HepG2 (cell line): ENCODE data around the gene SLC1A4. TPM values are rescaled to one million over a fixed set of nuclear protein-coding genes. Genes with fewer than 3 reads are reported as not detected.

Experiments
- GPN1 ChIP-seq: sonication (generic); formaldehyde crosslinking; IDR thresholded peaks from 2 replicates; pipeline ENCODE4 v1.5.1; 2020; ENCODE audit warnings: missing genetic modification reagents, borderline replicate concordance
- HOXA5 ChIP-seq: sonication (generic); formaldehyde crosslinking; IDR thresholded peaks from 2 replicates; pipeline ENCODE4 v1.4.0; 2020; ENCODE audit warnings: missing genetic modification reagents
- KLF15 ChIP-seq: sonication (generic); formaldehyde crosslinking; IDR thresholded peaks from 2 replicates; pipeline ENCODE4 v1.8.1; 2023; ENCODE audit warnings: borderline replicate concordance, mild to moderate bottlenecking, inconsistent platforms, missing genetic modification reagents, mixed read lengths
- NFIB ChIP-seq: sonication (generic); formaldehyde crosslinking; IDR thresholded peaks from 2 replicates; pipeline ENCODE4 v1.9.0; 2021; ENCODE audit warnings: missing genetic modification reagents, mild to moderate bottlenecking, borderline replicate concordance
- RARA ChIP-seq: IDR thresholded peaks from 2 replicates; pipeline ENCODE4 v1.6.1; 2016; ENCODE audit warnings: missing genetic modification reagents, missing compliant biosample characterization
- SMYD3 ChIP-seq: sonication (generic); formaldehyde crosslinking; IDR thresholded peaks from 2 replicates; pipeline ENCODE4 v1.8.1; 2023; ENCODE audit warnings: mild to moderate bottlenecking, missing genetic modification reagents
- TGIF2 ChIP-seq: IDR thresholded peaks from 2 replicates; pipeline ENCODE4 v1.6.1; 2016; ENCODE audit warnings: control low read depth, missing compliant biosample characterization
- WIZ ChIP-seq: sonication (generic); formaldehyde crosslinking; IDR thresholded peaks from 2 replicates; pipeline ENCODE4 v1.5.1; 2020; ENCODE audit warnings: mild to moderate bottlenecking, missing genetic modification reagents
- ZBTB26 ChIP-seq: IDR thresholded peaks from 2 replicates; pipeline ENCODE4 v1.6.1; 2016; ENCODE audit warnings: missing compliant biosample characterization, missing genetic modification reagents, borderline replicate concordance
- ZNF205 ChIP-seq: IDR thresholded peaks from 2 replicates; pipeline ENCODE4 v1.6.1; 2018; ENCODE audit warnings: missing biosample characterization, missing genetic modification reagents
- ZNF234 ChIP-seq: sonication (generic); formaldehyde crosslinking; conservative IDR thresholded peaks from 2 replicates; pipeline ENCODE4 v1.5.1; 2020; ENCODE audit warnings: mild to moderate bottlenecking, missing genetic modification reagents
- ZNF275 ChIP-seq: sonication (generic); formaldehyde crosslinking; IDR thresholded peaks from 2 replicates; pipeline ENCODE4 v1.8.0; 2022; ENCODE audit warnings: missing genetic modification reagents, mild to moderate bottlenecking, inconsistent platforms, borderline replicate concordance
- ZNF282 ChIP-seq: fragments of 450-650 bp; IDR thresholded peaks from 2 replicates; pipeline ENCODE4 v1.6.1; 2018; ENCODE audit not compliant: partially characterized antibody
- ZNF292 ChIP-seq: sonication (generic); formaldehyde crosslinking; IDR thresholded peaks from 2 replicates; pipeline ENCODE4 v1.8.1; 2022; ENCODE audit warnings: mild to moderate bottlenecking, low read depth, missing genetic modification reagents, borderline replicate concordance
- ZNF615 ChIP-seq: sonication (generic); formaldehyde crosslinking; IDR thresholded peaks from 2 replicates; pipeline ENCODE4 v1.5.0; 2020; ENCODE audit warnings: mild to moderate bottlenecking, missing genetic modification reagents, borderline replicate concordance
- ZNF619 ChIP-seq: sonication (generic); formaldehyde crosslinking; IDR thresholded peaks from 2 replicates; pipeline ENCODE4 v1.4.0; 2020; ENCODE audit warnings: mild to moderate bottlenecking, missing genetic modification reagents
- ZNF780A ChIP-seq: sonication (generic); formaldehyde crosslinking; IDR thresholded peaks from 2 replicates; pipeline ENCODE4 v1.8.0; 2022; ENCODE audit warnings: mild to moderate bottlenecking, missing genetic modification reagents, moderate library complexity
- polyA plus RNA-seq, 8 experiments: library from polyadenylated mRNA; depleted of rRNA in 3 of 8; stranded (reverse) in 7 of 8; unstranded in 1 of 8; fragments of >200 nt; fragmentation: Illumina TruSeq in 4 of 8; extraction: Trizol in 4 of 8; gene quantifications; 2 replicates each; pipeline versions ENCODE4 v1.2.1 to v1.2.3, GENCODE V29; 2011 to 2016; ENCODE audit warnings: low read depth in 4 of 8, missing spikeins in 1 of 8, mixed read lengths in 1 of 8; ENCODE audit not compliant: insufficient read depth in 1 of 8
- total RNA-seq, 5 experiments: library from RNA; depleted of rRNA; stranded (reverse); fragments of >200 nt; fragmentation: Illumina TruSeq; extraction: Trizol; gene quantifications; 2 replicates each; pipeline ENCODE4 v1.2.3, GENCODE V29; 2016; ENCODE audit warnings: low read depth in 1 of 5
- TF ChIP-seq, protein P1 (sequence below): sonication (generic); formaldehyde crosslinking; IDR thresholded peaks from 2 replicates; pipeline ENCODE4 v1.8.1; 2023; ENCODE audit warnings: mild to moderate bottlenecking, inconsistent platforms, moderate library complexity, missing genetic modification reagents, borderline replicate concordance
- TF ChIP-seq, protein P2 (sequence below): sonication (generic); formaldehyde crosslinking; conservative IDR thresholded peaks from 2 replicates; pipeline ENCODE4 v1.8.0; 2022; ENCODE audit warnings: mild to moderate bottlenecking, moderate library complexity, missing genetic modification reagents
- TF ChIP-seq, protein P3 (sequence below): sonication (generic); formaldehyde crosslinking; IDR thresholded peaks from 2 replicates; pipeline ENCODE4 v1.4.0; 2020; ENCODE audit warnings: missing genetic modification reagents, borderline replicate concordance

The SLC1A4 gene
- total and polyA plus RNA-seq, 2 of the 13 experiments (the other 11 are each of a cell fraction or from before 2014, with no cell fraction given): 21.0 to 39.6 TPM

GRCh38 chr2:65055422-65056214 is 66.4 kb downstream of the SLC1A4 start (continued):
- TF ChIP-seq ZNF275 (peak; percentile 37; the same call in 1 of the 2 replicates), ZNF615 (CRISPR knock-in tag) (no peak), SMYD3 (CRISPR knock-in tag) (0 out of 2 replicates have a peak, but pooled peaks have one; percentile 60), ZNF619 (no peak; the same call in 1 of the 2 replicates), ZNF282 (no peak), TGIF2 (CRISPR knock-in tag) (peak; percentile 45), ZNF234 (CRISPR knock-in tag) (no peak), HOXA5 (CRISPR knock-in tag) (no peak; the same call in 1 of the 2 replicates), GPN1 (CRISPR knock-in tag) (peak; percentile 76; the same call in 1 of the 2 replicates), ZNF780A (CRISPR knock-in tag) (peak; percentile 17; the same call in 1 of the 2 replicates), ZNF292 (peak; percentile 95; the same call in 1 of the 2 replicates), WIZ (no peak), ZNF205 (CRISPR knock-in tag) (peak; percentile 49; the same call in 1 of the 2 replicates), KLF15 (CRISPR knock-in tag) (0 out of 2 replicates have a peak, but pooled peaks have one; percentile 69), ZBTB26 (no peak), RARA (CRISPR knock-in tag) (peak; percentile 18; the same call in 1 of the 2 replicates), NFIB (CRISPR knock-in tag) (peak; percentile 50; the same call in 1 of the 2 replicates)
- TF ChIP-seq, protein P1, sequence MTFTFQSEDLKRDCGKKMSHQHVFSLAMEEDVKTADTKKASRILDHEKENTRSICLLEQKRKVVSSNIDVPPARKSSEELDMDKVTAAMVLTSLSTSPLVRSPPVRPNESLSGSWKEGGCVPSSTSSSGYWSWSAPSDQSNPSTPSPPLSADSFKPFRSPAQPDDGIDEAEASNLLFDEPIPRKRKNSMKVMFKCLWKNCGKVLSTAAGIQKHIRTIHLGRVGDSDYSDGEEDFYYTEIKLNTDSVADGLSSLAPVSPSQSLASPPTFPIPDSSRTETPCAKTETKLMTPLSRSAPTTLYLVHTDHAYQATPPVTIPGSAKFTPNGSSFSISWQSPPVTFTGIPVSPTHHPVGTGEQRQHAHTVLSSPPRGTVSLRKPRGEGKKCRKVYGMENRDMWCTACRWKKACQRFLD: peak; percentile 59; the same call in 1 of the 2 replicates
- TF ChIP-seq, protein P2, sequence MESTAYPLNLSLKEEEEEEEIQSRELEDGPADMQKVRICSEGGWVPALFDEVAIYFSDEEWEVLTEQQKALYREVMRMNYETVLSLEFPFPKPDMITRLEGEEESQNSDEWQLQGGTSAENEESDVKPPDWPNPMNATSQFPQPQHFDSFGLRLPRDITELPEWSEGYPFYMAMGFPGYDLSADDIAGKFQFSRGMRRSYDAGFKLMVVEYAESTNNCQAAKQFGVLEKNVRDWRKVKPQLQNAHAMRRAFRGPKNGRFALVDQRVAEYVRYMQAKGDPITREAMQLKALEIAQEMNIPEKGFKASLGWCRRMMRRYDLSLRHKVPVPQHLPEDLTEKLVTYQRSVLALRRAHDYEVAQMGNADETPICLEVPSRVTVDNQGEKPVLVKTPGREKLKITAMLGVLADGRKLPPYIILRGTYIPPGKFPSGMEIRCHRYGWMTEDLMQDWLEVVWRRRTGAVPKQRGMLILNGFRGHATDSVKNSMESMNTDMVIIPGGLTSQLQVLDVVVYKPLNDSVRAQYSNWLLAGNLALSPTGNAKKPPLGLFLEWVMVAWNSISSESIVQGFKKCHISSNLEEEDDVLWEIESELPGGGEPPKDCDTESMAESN: 0 out of 2 replicates have a peak, but pooled peaks have one; percentile 9
- TF ChIP-seq, protein P3, sequence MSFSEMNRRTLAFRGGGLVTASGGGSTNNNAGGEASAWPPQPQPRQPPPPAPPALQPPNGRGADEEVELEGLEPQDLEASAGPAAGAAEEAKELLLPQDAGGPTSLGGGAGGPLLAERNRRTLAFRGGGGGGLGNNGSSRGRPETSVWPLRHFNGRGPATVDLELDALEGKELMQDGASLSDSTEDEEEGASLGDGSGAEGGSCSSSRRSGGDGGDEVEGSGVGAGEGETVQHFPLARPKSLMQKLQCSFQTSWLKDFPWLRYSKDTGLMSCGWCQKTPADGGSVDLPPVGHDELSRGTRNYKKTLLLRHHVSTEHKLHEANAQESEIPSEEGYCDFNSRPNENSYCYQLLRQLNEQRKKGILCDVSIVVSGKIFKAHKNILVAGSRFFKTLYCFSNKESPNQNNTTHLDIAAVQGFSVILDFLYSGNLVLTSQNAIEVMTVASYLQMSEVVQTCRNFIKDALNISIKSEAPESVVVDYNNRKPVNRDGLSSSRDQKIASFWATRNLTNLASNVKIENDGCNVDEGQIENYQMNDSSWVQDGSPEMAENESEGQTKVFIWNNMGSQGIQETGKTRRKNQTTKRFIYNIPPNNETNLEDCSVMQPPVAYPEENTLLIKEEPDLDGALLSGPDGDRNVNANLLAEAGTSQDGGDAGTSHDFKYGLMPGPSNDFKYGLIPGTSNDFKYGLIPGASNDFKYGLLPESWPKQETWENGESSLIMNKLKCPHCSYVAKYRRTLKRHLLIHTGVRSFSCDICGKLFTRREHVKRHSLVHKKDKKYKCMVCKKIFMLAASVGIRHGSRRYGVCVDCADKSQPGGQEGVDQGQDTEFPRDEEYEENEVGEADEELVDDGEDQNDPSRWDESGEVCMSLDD (CRISPR knock-in tag): peak; percentile 79; the same call in 1 of the 2 replicates
